HUES64 (cell line): Measurements from ENCODE around the gene ERICH4.
"Not testable (repeated sequence)": the region's sequence is repeated elsewhere in the genome, so short reads cannot be mapped to it uniquely, and the experiment has no call there.

Experiments used
- H3K27ac ChIP-seq: 2 replicates; pipeline ENCODE4 v1.7.0; 2013; ENCODE audit warnings: low read depth, low read length, inconsistent platforms
- H3K27me3 ChIP-seq: 2 replicates; pipeline ENCODE4 v1.6.1; 2013; ENCODE audit warnings: mild to moderate bottlenecking, low read length; ENCODE audit not compliant: insufficient read depth
- H3K36me3 ChIP-seq: 2 replicates; pipeline ENCODE4 v1.6.1; 2013; ENCODE audit warnings: mild to moderate bottlenecking, low read length; ENCODE audit not compliant: insufficient read depth
- H3K4me1 ChIP-seq: 2 replicates; pipeline ENCODE4 v1.6.1; 2013; ENCODE audit warnings: mild to moderate bottlenecking, low read length, moderate library complexity; ENCODE audit not compliant: insufficient read depth
- H3K4me3 ChIP-seq: 2 replicates; pipeline ENCODE4 v1.5.1; 2013; ENCODE audit warnings: mild to moderate bottlenecking, low read length, moderate library complexity
- H3K9ac ChIP-seq: 2 replicates; pipeline ENCODE4 v1.6.1; 2013; ENCODE audit warnings: mild to moderate bottlenecking, low read depth, low read length
- H3K9me3 ChIP-seq: 2 replicates; pipeline ENCODE4 v1.6.1; 2013; ENCODE audit warnings: low read depth, low read length; ENCODE audit not compliant: insufficient read depth
- WGBS: fragments of 150-250, 120-280 bp; methylation state at CpG from one replicate; pipeline ENCODE4 v1.1.7; 2013; ENCODE audit warnings: missing lambda C conversion rate; 5-methylcytosine and 5-hydroxymethylcytosine counted together

ERICH4 gene

DNA sequence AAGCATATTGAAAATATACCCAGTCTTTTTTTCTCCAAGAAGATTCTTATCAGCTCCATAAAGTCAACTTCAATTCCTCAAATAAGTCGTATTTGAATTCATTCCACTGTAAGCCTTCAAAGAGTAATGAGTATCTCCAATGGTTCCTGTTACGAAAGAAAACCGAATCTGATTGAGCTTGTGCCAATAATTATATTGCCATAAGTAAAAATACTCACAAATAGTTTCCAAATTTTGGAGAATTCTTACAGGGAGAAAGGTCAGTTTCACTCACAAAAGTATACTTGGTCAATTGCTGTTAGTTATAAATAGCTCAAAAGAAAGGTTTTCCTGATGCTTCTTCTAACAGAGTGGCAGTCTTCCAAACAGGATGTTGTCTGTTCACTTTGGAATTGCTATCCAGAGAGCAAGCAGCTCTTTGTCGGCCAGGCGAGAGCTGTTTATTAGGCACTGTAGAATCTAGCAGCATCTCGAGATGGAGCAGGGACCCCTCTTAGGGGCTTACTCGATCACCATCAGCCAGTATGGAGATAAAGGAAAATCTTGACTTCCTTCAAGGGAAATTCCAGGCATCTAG lies 13.5 kb downstream of the ERICH4 start:
- Histone ChIP-seq H3K27me3 (peaks cover 29% of the 10 kb centered on the region), H3K4me1 (no peaks in the 10 kb centered on the region), H3K4me3 (no peak overlapping the region), H3K36me3 (no peaks in the 10 kb centered on the region), H3K9ac (no peak overlapping the region), H3K9me3 (0 out of 2 replicates have a peak, but pooled peaks cover 8% of the 10 kb centered on the region), H3K27ac (no peak overlapping the region)
- 73% methylated on average over 5 of the region's 7 CpGs for WGBS

DNA sequence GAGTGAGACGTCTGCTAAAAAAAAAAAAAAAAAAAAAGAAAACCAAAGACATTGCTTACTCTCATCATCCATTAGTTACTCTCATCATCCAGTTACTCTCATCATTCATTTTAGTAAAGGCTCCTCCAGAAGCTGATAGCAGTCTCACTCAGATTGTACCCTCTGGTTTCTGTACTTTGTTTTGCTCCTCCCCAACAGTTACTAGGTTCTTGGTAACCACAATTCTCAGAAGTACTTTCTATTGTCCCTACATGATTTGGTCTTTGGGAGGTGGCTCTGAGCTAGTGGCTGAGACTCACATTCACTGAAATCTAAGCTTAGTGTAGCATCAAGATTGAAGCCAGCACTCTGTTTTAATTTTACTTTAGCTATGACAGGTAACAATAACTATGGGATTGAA lies 14.3 kb downstream of the ERICH4 start:
- no peaks in the 10 kb centered on the region for H3K4me1 ChIP-seq
- WGBS = 78% methylated on average over 1 of the region's 1 CpG
- H3K36me3 ChIP-seq = no peaks in the 10 kb centered on the region
- H3K27me3 ChIP-seq = peaks cover 29% of the 10 kb centered on the region
- H3K9me3 ChIP-seq = peaks cover 14% of the 10 kb centered on the region; the same call in 1 of the 2 replicates
- H3K27ac ChIP-seq = no peak overlapping the region
- no peak overlapping the region for H3K4me3 ChIP-seq
- no peak overlapping the region for H3K9ac ChIP-seq

DNA sequence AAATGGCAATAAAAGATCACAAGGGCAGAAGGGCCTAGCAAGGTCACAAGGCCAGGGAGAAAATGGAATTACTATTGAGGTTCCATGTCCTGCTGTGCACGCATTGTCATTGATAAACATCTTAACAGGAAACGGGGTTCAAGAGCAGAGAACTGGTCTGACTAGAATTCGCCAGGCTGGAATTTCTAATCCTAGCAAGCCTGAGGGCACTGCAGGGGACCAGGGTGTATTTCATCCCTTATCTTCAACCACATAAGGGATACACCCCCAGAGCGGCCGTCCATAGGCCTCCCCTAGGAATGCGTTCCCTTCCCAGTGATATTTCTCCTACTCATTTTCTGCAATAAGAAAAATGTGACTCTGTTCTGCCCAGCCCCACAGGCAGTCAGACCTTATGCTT lies 19.5 kb downstream of the ERICH4 start:
- 75% methylated on average over 6 of the region's 6 CpGs for WGBS
- Histone ChIP-seq H3K27ac (no peak overlapping the region), H3K4me1 (no peaks in the 10 kb centered on the region), H3K36me3 (no peaks in the 10 kb centered on the region), H3K27me3 (peaks cover 4% of the 10 kb centered on the region; the same call in 1 of the 2 replicates), H3K9me3 (peaks cover 30% of the 10 kb centered on the region), H3K9ac (no peak overlapping the region), H3K4me3 (no peak overlapping the region)

DNA sequence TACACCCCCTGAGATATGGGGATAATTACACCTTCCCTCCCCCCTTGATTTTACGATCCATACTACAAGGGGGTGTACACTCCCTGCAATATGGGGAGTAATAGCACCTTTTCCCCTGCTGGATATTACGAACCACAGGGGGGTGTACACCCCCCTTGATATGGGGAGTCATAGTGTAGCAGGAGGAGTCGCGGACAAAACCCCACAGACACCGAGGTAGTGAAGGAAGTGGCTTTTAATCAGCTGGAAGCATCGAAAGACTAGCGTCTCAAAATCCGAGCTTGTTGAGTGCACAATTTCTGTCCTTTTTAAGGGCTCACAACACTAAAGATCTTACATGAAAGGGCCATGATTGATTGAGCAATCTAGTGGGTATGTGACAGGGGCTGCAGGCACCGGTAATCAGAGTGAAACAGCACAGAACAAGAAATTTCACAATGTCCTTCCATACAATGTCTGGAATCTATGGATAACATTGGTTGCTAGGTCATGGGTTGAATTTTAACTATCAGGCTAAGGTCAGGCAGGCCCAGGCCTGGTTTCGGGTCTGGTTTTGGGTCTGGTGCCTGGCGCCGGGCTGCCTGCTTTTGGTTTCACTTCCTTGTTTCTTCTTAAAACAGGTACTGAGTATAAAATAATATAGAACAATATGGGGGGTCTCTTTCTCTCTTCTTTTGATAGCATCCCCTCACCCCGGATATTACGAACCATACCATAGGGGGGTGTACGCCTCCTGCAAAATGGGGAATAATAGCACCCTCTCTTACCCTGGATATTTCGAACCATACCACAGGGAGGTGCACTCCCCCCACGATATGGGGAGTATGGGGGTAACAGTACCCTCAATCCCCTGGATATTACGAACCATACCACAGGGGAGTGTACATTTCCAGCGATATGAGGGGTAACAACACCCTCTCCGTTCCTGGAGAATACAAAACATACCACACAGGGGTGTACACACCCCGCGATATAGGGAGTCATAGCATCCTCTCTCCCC lies 20.6 kb downstream of the ERICH4 start:
- 87% methylated on average over 17 of the region's 22 CpGs for WGBS
- H3K9ac ChIP-seq, H3K4me1 ChIP-seq, H3K36me3 ChIP-seq, H3K27ac ChIP-seq, H3K27me3 ChIP-seq, H3K4me3 ChIP-seq: not testable (repeated sequence)
- peaks cover 30% of the 10 kb centered on the region for H3K9me3 ChIP-seq

DNA sequence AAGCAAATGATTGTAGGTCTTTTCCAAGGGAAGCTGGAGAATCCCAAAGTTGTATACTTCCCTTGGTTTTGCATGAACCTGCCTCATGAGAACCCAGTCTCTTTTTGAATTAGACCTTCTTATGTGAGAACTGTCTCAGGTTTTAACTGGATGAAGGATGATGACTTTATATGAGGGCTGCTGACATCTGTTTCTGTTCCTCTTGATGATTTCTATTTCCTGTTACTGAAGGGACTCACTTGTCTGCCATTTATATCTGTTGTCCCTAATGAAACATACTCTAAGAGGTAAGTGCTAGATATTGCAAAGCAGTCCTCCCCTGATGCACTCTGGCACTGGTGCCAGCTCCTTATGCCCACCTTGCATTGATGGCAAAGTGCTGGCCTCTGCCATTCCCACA lies 33.6 kb downstream of the ERICH4 start:
- no peaks in the 10 kb centered on the region for H3K36me3 ChIP-seq
- peaks cover 21% of the 10 kb centered on the region for H3K9me3 ChIP-seq
- no peak overlapping the region for H3K4me3 ChIP-seq
- H3K9ac ChIP-seq = no peak overlapping the region
- H3K27me3 ChIP-seq = no peaks in the 10 kb centered on the region
- no peaks in the 10 kb centered on the region for H3K4me1 ChIP-seq
- H3K27ac ChIP-seq = no peak overlapping the region

DNA sequence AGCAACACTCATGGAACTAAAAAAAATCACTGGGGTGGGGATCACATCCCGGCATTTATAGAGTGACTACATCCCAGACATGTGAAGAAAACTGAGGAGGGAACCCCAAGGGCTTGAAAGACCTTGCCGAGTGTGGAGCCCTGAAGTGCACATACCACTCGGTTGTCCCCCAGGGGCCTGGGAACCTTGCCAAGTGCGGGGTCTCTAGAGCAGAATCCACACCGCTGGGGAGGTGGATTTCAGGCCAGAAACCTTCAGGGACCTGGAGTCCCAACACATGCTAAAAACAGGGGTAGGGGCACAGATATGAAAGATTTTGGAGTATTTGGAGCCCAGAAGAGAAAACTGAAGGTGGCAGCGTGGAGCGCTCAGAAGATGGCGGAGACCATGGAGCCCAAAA lies 35.2 kb downstream of the ERICH4 start:
- H3K4me1 ChIP-seq = no peaks in the 10 kb centered on the region
- H3K9me3 ChIP-seq = peaks cover 28% of the 10 kb centered on the region
- H3K4me3 ChIP-seq = no peak overlapping the region
- no peak overlapping the region for H3K27ac ChIP-seq
- 72% methylated on average over 8 of the region's 8 CpGs for WGBS
- H3K36me3 ChIP-seq = no peaks in the 10 kb centered on the region
- H3K27me3 ChIP-seq = no peaks in the 10 kb centered on the region
- no peak overlapping the region for H3K9ac ChIP-seq

DNA sequence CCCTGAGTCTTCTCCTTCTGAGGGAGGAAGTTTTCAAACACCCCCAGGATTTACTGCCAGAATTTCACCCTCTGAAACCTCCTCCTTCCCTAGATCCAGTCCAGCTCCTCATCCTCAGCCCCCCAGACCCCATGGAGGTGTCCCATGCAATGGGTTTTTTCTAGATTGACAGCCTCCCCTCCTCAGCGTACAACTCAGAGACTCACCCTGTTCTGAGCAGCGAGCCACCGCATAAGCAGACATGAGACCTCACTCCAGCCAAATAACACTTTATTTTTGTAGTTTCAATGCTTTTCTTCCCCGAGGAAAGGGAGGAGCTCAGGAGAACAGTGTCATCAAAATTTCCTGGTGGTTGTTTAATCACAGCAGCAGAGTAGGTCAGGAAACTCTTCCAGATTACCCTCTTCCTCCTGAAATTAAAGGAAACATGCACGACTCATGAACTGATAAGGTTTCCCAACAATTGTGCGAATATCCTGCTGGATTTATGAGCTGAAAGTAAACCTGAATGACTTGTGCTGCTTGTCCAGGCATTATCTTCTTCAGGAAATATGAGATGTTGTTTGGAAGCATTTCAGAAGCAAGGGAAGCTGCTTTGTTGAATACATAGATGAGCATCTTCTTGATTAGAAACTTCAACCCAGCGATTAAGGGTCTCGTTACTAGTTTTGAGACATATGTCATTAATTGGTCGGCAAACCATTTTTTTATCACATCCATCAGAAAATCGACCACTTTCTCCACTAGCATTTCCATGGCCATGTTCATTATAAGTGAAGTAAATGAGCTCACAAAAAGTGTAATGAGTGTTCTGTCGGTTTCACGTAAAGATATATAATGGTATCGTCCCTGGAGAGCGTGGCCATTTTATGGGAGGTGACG lies 36.2 kb downstream of the ERICH4 start:
- Histone ChIP-seq H3K4me3 (no peak overlapping the region), H3K36me3 (no peaks in the 10 kb centered on the region), H3K9ac (no peak overlapping the region), H3K9me3 (peaks cover 32% of the 10 kb centered on the region), H3K4me1 (no peaks in the 10 kb centered on the region), H3K27ac (no peak overlapping the region), H3K27me3 (no peaks in the 10 kb centered on the region)
- WGBS = 84% methylated on average over 15 of the region's 15 CpGs

DNA sequence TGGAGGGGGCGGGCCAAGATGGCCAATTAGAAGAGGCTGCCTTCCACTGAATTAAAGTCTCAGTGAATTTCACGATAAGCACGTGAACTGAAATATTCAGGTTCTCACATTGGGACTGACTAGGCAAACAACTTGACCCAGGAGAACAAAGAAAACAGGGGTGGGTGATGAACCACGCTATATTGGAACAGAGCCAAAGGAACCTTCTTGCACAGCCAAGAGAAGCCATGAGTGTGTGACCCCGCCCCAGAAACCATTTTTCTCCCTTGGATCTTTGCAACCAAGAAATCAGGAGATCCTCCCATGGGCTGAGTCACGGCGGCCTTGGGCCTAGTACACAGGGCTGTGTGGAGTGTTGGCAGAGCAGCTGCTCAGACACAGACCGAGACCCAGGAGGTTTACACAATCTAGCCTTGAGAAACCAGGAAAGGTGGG lies 36.8 kb downstream of the ERICH4 start:
- H3K9ac ChIP-seq = no peak overlapping the region
- no peaks in the 10 kb centered on the region for H3K27me3 ChIP-seq
- H3K4me1 ChIP-seq = no peaks in the 10 kb centered on the region
- H3K27ac ChIP-seq = no peak overlapping the region
- H3K36me3 ChIP-seq = no peaks in the 10 kb centered on the region
- 88% methylated on average over 8 of the region's 8 CpGs for WGBS
- peaks cover 38% of the 10 kb centered on the region for H3K9me3 ChIP-seq
- no peak overlapping the region for H3K4me3 ChIP-seq

DNA sequence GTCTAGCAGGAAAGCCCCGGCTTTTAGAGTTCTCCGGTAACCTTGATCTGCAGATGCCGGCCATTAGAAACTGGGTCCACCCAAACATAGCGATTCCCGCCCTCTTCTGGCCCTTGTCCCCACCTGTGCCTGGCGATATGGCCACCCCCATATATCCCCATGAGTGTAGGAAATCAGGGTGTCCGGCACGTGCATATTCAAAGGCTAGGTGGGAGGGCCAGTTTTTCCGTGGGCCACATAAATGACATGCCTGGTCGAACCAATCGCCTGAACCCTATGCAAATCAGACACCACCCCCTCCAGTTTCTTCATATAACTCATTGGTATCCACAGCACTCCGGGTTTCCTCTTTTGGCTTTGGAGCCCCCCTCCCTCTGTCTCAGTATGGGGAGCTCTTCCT lies 37.4 kb downstream of the ERICH4 start:
- no peaks in the 10 kb centered on the region for H3K4me1 ChIP-seq
- H3K9ac ChIP-seq = no peak overlapping the region
- H3K9me3 ChIP-seq = peaks cover 41% of the 10 kb centered on the region
- H3K27me3 ChIP-seq = no peaks in the 10 kb centered on the region
- H3K27ac ChIP-seq = no peak overlapping the region
- WGBS = 85% methylated on average over 12 of the region's 12 CpGs
- H3K4me3 ChIP-seq = no peak overlapping the region
- no peaks in the 10 kb centered on the region for H3K36me3 ChIP-seq

DNA sequence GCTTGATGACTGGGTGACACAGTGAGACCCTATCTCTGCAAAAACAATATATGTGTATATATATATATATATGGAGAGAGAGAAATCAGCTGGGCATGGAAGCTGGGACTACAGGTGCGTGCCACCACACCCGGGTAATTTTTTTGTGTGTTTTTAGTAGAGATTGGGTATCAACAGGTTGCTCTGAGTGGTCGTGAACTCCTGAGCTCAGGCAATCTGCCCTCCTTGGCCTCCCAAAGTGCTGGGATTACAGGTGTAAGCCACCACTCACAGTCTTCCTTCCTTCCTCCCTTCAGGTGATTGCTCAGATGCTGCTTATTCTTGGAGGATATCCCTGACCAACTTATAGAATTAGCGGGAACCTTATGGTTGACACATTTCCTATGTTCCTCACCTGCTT lies 41.9 kb downstream of the ERICH4 start:
- Histone ChIP-seq H3K27me3 (no peaks in the 10 kb centered on the region), H3K9ac (no peak overlapping the region), H3K4me3 (no peak overlapping the region), H3K4me1 (no peaks in the 10 kb centered on the region), H3K9me3 (peaks cover 45% of the 10 kb centered on the region), H3K27ac (no peak overlapping the region), H3K36me3 (no peaks in the 10 kb centered on the region)
- 79% methylated on average over 4 of the region's 4 CpGs for WGBS

DNA sequence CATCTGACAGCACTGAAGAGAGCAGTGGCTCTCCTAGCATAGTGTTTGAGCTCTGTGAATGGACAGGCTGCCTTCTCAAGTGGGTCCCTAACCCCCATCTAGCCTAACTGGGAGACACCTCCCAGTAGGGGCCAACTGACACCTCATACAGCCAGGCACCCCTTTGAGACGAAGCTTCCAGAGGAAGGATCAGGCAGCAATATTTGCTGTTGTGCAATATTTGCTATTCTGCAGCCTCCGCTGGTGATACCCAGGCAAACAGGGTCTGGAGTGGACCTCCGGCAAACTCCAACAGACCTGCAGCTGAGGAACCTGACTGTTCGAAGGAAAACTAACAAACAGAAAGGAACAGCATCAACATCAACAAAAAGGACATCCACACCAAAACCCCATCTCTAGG lies 44.0 kb downstream of the ERICH4 start:
- H3K27me3 ChIP-seq, H3K4me1 ChIP-seq, H3K9ac ChIP-seq, H3K4me3 ChIP-seq, H3K36me3 ChIP-seq, H3K27ac ChIP-seq: not testable (repeated sequence)
- peaks cover 35% of the 10 kb centered on the region for H3K9me3 ChIP-seq
- WGBS = 75% methylated on average over 4 of the region's 4 CpGs
